Stomach (tissue), 4 donors: ENCODE measurements around the gene LHX8.

ENCODE experiments used
- CTCF ChIP-seq, 7 experiments: fragments of 450-650 bp in 4 of 7; fragments of 200-600 bp in 3 of 7; sonication (generic) in 3 of 7; IDR thresholded peaks; one replicate each; pipeline ENCODE4 v1.5.1; 2016 to 2019; ENCODE audit warnings: antibody characterized with exemption in 7 of 7, control low read depth in 2 of 7, mild to moderate bottlenecking in 1 of 7
- POLR2A ChIP-seq, 4 donors: fragments of 450-650 bp; IDR thresholded peaks; one replicate each; pipeline ENCODE4 v1.6.1; 2016; ENCODE audit warnings: antibody characterized with exemption in 4 of 4, control low read depth in 2 of 4, mild to moderate bottlenecking in 1 of 4, moderate library complexity in 1 of 4

DNA sequence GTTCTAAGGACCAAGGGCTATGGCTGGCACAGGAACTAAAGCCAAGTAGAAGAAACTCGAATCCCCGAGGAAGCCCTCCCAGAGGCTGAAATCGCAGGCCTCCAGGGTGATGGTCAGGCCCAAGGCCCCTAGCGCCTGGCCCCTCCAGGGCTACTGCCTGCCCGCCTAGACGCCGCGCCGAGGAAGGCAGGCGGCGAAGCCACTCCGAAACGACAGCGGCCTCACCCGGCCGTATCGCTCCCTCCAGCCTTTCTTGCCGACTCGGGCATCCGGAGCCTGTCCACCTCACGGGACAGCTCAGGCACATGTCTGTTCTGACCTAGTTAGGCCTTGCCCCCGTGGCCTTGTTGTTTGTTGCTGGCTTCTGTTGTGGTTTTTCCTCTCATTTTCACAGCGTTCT is 9.7 kb upstream of the LHX8 start:
- TF ChIP-seq POLR2A (IDR thresholded peaks at IDR 0.05) (no peak), CTCF (IDR thresholded peaks at IDR 0.05) (no peak)
